ENCODE measurements around the gene KCNAB1.

KCNAB1 gene

DNA sequence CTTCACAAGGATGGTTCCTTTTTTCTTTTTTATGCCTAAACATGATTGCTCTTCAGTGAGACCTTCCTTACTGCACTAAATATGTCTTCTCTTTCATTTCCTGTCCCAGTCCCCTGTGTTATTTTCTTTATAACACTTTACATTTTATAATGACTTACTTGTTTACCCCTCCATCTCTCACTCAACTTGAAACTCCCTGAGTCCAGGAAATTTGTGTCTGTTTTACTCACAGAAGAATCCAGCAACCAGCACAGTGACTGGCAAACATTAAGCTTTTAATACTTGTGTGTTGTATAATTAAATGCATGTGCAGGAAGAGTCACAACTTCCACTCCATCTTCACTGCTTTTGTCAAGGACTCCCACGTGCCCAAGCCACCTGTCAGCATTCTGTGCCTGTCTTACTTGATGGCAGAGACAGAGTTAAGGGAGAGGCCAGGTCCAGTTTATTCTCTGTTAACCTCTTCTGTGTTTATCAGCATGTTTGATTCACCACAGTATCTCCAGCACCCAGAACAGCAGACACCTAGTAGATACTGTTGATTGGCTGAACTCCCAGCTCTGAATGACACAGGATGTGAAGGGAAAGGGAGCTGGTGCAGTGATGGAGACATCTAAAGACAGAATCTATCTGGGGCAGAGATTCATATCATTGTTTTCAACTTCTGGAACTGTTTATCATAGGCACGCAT is 391.8 kb downstream of the KCNAB1 start:
- DNase-seq, result no peak

GRCh38 chr3:156513619-156514018 is 393.2 kb downstream of the KCNAB1 start:
- no peak for DNase-seq

DNA sequence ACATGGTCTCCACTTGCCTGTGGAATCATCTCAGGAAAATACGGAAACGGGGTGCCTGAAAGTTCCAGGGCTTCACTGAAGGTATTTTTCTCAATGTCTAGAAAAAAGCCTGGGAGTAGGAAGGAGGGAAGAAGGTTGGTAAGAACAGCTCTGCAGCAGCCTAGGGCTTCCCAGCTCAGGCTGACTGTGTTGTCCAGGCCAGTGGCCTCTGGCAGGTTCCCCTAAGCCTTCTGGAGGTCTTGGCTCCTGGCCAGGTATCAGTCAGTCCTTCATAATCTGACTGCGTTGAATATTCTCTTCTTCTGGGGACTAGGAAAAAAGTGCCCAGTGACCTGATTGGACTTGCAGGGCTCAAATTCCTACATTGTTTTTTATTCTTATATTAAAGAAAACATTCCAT is 395.9 kb downstream of the KCNAB1 start:
- DNase-seq, result no peak

DNA sequence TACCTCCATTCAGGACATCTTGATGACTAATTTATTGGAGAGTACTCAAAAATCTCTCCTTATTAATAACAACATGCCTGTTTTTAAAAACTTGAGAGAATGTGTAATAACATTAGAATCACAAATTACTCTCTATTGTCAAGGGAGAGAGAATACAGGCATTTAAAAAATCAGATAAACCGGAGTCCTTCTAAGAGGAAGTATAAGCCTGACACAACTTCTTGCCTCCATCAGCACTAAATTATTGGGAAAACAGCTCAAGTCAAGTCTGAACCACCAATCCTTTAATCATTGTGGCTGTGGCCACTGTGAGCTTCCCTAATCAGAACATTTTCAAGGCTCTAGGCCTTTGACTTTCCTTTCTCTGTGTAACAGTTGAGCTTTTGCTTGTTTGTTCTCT is 396.6 kb downstream of the KCNAB1 start:
- DNase-seq, result no peak

DNA sequence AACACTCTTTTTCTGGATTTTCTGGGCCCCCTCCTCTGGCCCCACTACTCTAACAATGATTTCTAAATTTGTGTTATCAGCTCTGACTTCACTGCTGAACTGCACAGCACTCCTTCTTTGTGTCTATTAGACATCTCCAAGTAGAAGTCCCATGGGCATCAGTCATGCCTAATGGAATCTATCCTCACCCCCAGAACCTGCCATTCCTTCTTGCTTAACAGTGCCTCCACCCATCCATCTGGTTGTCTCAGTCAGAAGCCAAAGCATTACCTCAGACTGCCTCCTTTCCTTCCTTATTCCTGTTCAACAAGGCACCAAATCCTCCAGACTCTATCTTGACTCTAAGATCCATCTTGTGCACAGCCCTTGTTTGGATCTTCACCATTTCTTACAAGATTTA is 398.3 kb downstream of the KCNAB1 start:
- no peak for DNase-seq

- DNase-seq, result no peak
These were observed 399.4 kb downstream of the KCNAB1 start for GRCh38 chr3:156519758-156520162.

DNA sequence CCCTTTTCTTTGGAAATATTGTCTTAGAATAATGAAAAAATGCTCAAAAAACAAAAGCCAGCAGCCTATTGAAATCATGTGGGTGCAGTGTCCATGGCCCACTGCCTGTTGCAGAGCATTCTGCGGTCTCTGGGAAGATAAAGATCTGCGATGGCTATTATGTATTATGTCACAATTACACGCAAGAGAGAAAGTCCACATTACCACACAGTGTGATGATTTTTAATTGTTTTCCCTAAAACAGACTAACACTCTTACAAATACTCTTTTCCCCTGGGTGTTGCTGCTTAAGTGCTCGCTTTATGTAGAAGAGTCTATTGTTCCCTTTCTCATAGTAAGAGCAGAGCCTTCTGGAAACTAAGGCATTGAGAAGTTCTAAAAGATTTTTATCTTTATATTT is 402.3 kb downstream of the KCNAB1 start:
- DNase-seq, result no peak

DNA sequence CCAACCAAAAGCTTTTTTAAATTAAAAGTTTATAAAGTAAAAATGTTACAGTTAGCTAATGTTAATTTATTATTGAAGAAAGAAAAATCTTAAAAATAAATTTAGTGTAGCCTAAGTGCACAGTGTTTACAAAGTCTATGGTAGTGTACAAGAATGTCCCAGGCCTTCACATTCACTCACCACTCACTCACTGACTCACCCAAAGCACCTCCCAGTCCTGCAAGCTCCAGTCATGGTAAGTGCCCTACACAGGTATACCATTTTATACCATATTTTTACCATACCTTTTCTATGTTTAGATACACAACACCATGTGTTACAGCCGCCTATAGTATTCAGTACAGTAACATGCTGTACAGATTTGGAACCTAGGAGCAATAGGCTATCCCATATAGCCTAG is 405.4 kb downstream of the KCNAB1 start:
- no peak for DNase-seq

DNA sequence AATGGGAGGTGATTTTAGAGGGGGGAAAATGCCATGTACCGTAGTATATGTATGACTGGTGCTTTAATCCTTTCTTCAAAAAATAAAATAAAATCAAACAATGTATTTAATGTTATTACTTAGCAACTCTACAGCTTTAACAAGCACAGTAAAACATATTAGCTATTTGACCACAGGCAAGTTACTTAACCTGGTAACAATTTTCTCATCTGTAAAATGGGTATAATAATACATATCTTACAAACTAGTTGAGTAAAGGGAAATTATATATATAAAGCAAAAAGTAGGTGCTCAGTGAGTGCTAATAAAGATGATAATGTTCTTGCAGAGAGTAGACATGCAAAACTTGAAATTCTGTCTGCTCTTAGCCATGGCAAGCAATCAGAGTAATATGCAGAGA is 406.7 kb downstream of the KCNAB1 start:
- DNase-seq, result no peak

DNA sequence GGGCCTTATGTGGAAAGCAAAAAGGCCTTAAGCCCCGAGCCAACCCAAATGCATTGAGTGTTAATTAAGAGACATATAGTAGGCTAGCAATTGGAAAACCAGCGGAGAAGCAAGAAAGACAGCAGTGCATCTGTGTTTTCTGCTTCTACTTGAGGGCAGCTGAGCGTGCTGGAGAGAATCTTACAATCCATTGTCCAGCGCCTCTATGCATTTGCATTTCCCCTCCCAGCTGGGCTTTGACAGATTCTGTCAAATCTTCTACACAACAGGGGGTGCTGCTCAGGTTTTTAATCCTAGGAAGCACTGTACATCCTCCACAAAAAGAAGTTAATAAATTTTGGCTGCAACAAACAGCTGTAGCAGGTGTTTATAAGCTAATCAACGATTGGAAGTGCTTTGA is 410.6 kb downstream of the KCNAB1 start:
- DNase-seq, result no peak

DNA sequence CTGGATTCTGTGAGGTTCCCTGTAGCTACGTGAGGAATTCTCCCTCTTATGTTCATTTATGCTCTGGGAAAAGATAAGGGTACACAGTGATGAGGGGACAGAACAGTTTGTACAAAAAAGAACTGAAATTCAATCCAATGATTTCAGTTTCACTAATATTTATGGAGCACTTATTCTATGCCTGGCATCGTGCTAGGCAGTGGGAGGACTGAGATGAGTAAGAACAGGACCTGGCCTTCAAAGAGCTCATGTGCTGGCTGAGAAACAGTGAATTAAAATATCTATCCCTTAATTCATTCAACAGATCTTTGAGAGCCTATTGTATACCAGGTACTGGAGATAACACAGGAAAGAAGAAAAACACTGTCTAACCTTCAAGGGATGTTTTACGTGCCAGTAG is 412.4 kb downstream of the KCNAB1 start:
- DNase-seq, result no peak

- no peak for DNase-seq
These were observed 412.8 kb downstream of the KCNAB1 start for GRCh38 chr3:156533205-156533604.

GRCh38 chr3:156535162-156535627 is 414.8 kb downstream of the KCNAB1 start:
- no peak for DNase-seq

GRCh38 chr3:156535798-156536197 is 415.4 kb downstream of the KCNAB1 start:
- DNase-seq, result no peak

DNA sequence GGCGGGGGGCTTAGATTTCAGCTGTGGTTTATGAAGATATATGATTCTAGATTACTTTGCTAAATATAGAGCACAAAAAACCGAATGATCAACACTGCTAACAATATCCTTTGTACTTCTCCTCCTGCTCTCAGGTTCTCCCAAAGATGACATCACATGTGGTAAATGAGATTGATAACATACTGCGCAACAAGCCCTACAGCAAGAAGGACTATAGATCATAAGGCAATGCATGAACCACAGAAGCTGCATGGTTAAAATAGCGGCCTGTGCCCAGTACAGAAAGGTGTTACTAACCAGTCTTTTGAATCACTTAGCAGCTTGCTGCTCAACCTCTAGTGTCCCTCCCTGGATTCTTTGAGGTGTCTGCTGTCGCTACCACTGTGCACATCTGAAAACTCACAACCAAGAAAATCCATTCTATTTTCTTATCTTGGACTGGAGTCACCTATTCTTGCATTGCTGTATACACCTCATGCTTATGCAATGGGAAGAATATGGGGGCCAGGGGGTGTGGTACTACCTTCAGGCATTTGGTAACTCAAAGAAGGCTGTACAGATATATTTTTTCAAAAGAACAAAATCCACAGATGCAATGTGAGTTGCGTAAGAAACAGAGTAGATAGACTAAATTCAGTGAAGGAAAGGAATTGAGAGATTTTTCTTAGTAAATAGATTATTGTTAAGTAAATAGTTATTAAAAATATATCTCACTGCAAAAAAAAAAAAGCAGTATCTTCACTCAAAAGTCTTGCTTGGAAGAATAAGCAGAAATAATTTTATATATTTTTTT is 416.3 kb downstream of the KCNAB1 start:
- no peak for DNase-seq

- DNase-seq, result no peak
These were observed 418.7 kb downstream of the KCNAB1 start for GRCh38 chr3:156539051-156539450.

DNA sequence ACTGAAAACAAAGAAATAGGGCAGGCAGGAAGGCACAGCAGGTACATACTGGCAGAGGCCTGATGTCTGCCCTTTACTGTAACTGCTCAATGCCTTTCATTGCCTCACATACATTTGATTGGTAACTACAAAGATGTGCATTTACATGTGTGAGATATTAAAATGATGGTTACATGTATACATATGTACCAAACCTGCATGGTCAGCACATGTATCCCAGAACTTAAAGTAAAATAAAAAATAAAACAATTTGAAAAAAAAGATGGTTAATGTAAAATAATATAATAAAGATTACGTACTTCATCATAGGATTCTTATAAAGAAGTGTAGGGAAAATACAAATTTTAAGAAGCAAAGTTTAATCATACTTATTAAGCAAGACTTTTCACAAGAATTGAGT is 419.4 kb downstream of the KCNAB1 start:
- DNase-seq, result no peak

DNA sequence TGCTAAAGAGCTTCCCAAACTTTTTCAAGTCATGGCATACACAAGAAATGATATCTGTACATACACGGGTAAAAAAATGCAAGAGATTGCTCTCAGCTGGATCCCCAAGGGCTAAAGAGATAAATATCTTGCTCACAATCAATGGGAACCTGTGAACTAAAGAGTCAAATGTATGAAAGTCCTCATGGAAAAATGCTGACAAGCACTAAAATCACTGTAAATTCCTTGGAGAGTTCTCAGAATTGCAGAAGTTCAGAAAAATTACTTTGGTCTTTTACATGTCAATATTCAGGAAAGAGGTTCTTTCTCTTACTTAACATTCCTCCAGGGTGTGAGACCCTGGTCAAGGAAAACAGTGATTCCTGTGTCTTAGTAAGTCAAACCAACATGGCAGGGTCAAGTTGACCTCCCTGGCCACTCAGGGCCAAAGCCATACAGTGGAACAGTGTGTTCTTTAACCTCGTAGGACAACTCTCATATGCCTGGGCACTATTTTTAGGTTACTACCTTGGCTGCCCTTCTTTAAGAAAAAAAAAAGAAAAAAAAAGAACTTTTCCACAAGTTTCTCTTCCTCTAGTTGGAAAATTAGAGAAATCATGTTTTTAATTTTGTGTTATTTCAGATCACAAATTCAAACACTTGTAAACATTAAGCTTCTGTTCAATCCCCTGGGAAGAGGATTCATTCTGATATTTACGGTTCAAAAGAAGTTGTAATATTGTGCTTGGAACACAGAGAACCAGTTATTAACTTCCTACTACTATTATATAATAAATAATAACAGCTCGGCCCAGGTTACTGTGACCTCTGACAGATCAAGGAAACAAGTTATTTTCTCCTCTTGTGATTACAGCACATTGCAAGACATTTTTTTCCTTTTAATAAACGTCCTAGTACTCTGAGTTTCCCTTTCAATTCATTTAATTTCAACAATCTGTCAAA is 422.0 kb downstream of the KCNAB1 start:
- no peak for DNase-seq

DNA sequence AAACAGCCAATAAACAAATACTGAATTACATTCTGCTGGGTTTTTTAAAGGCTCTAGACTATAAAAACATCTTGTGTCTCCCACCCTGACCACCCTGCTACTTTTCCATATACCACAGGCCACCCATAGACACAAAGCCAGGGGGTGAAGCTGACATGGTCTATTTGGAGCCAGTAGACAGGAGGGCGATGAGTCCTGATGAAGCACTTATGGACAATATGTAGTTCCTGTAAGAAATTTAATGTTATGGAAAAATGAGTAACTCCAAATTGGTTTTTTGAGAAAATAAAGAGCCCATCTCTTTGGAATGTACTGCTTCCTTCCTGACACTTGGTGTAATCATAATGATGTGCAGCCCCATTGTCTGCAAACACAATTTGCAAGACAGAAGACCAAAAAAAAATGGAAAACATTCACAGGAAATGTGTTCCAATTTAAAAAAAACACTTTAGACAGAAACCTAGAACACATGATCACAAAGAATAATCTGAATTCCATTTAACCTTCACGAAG is 422.7 kb downstream of the KCNAB1 start:
- DNase-seq, result no peak

GRCh38 chr3:156547637-156548036 is 427.3 kb downstream of the KCNAB1 start:
- no peak for DNase-seq

- DNase-seq, result no peak
These were observed 427.8 kb downstream of the KCNAB1 start for GRCh38 chr3:156548041-156548687.

- DNase-seq, result no peak
These were observed 428.5 kb downstream of the KCNAB1 start for GRCh38 chr3:156548902-156549301.

DNA sequence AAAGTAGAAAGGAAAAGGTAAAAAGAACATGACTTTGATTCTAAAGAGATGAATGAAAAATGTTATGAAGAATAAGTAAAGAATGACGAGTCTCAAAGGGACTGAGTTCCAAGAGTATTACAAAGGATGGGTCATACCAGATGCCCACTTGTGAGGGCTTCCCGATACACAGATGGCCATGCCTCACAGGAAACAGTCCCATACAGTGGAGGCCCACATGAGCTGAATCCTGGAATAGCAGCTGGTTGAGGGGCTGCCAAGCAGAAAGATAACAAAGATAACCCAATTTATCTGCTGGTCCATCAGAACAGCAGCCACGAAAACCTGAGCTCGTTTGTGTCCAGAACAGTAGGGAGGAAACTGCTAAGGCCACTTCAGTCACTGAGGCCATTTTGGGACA is 430.9 kb downstream of the KCNAB1 start:
- no peak for DNase-seq

Data from NCI-H1048 (cell line).